K562 (cell line): ENCODE measurements around the gene TAF9. TPM values are rescaled to one million over a fixed set of nuclear protein-coding genes. Genes with fewer than 3 reads are reported as not detected.

Experiments used
- ADNP ChIP-seq: fragments of 200-800 bp; sonication (Bioruptor generic); IDR thresholded peaks from 2 replicates; pipeline ENCODE4 v1.6.1; 2016; ENCODE audit warnings: missing genetic modification characterization, missing compliant biosample characterization
- BHLHE40 ChIP-seq: IDR thresholded peaks from 2 replicates; pipeline ENCODE4 v1.6.1; 2011; ENCODE audit warnings: low read length, improper control_type of control experiment
- CTCF ChIP-seq, 3 experiments: IDR thresholded peaks in 2 of 3; conservative IDR thresholded peaks in 1 of 3; 2 replicates each; pipeline ENCODE4 v1.5.1; 2011 to 2012; ENCODE audit warnings: low read length in 3 of 3, mild to moderate bottlenecking in 3 of 3, control low read depth in 2 of 3, improper control_type of control experiment in 1 of 3, inconsistent platforms in 1 of 3, low read depth in 1 of 3, mixed read lengths in 1 of 3, moderate library complexity in 1 of 3; ENCODE audit not compliant: insufficient read depth in 2 of 3
- DLX4 ChIP-seq: fragments of 250-450 bp; sonication (Bioruptor Pico); IDR thresholded peaks from 2 replicates; pipeline ENCODE4 v1.6.1; 2021; ENCODE audit warnings: mild to moderate bottlenecking
- MGA ChIP-seq: fragments of 450-650 bp; IDR thresholded peaks from 2 replicates; pipeline ENCODE4 v1.6.1; 2016; ENCODE audit warnings: mild to moderate bottlenecking, moderate library complexity
- ZFX ChIP-seq: sonication (generic); formaldehyde crosslinking; IDR thresholded peaks from 2 replicates; pipeline ENCODE4 v1.8.0; 2022; ENCODE audit warnings: mild to moderate bottlenecking, missing genetic modification reagents, moderate library complexity
- polyA plus RNA-seq, 8 experiments: library from polyadenylated mRNA; depleted of rRNA in 4 of 8; stranded (reverse) in 5 of 8; unstranded in 3 of 8; fragments of >200 nt; fragmentation: Nextera tagmentation in 2 of 8; fragmentation: Illumina TruSeq in 1 of 8; extraction: Ambion mirVana in 2 of 8; extraction: Trizol in 1 of 8; gene quantifications; 2 replicates each; pipeline versions ENCODE4 v1.2.1 to v1.2.3, GENCODE V29; 2011 to 2014; ENCODE audit warnings: inconsistent platforms in 1 of 8, missing spikeins in 1 of 8
- total RNA-seq, 7 experiments: library from RNA; depleted of rRNA in 6 of 7; stranded (reverse); fragments of >200 nt in 6 of 7; fragmentation: Illumina TruSeq in 2 of 7; extraction: Trizol in 2 of 7; gene quantifications; 2 replicates each; pipeline versions ENCODE4 v1.2.1 to v1.2.3, GENCODE V29; 2011 to 2021; ENCODE audit warnings: low replicate concordance in 1 of 7

Gene TAF9
- total and polyA plus RNA-seq, 9 of the 15 experiments (the other 6 are each of a cell fraction or from before 2014, with no cell fraction given) = 119 to 566 (median 207) TPM

- 0 out of 2 replicates have a peak, but pooled peaks have one; percentile 19 for TF ChIP-seq BHLHE40
- peak; percentile 80 to 93 (median 82) for TF ChIP-seq CTCF (IDR thresholded peaks at IDR 0.05 in 2 of 3, conservative IDR thresholded peaks at IDR 0.05 in 1 of 3; ENCODE audit: insufficient read depth in 2 of 3, low read depth in 1 of 3, low read length in 3 of 3)
- peak; percentile 85 for TF ChIP-seq ADNP (tag)
- 0 out of 2 replicates have a peak, but pooled peaks have one; percentile 18 for TF ChIP-seq ZFX (CRISPR knock-in tag)
- TF ChIP-seq DLX4 = no peak
- TF ChIP-seq MGA = peak; percentile 54
- TF ChIP-seq, all 486 proteins: peak for 41
These were observed 34.5 kb downstream of the TAF9 start (continued) for GRCh38 chr5:69334793-69335268.
